GDM1 (cell line): ENCODE results near the gene CRHR2.
"Not testable (repeated sequence)": the region's sequence is repeated elsewhere in the genome, so short reads cannot be mapped to it uniquely, and the experiment has no call there.

Source experiments
- DNase-seq: peaks from one replicate; lab custom pipeline; 2025; lab: John Stamatoyannopoulos, UW

The CRHR2 gene

GRCh38 chr7:30654296-30655090 is 27.8 kb downstream of the CRHR2 start:
- DNase-seq = no peak

- no peak for DNase-seq
These were observed 29.3 kb downstream of the CRHR2 start for GRCh38 chr7:30652698-30653641.

- no peak for DNase-seq
These were observed 30.1 kb downstream of the CRHR2 start for GRCh38 chr7:30652132-30652531.

GRCh38 chr7:30650421-30650808 is 31.8 kb downstream of the CRHR2 start:
- no peak for DNase-seq

- no peak for DNase-seq
These were observed 32.4 kb downstream of the CRHR2 start for GRCh38 chr7:30649717-30650420.

GRCh38 chr7:30648744-30649540 is 33.3 kb downstream of the CRHR2 start:
- no peak for DNase-seq

- DNase-seq = no peak
These were observed 34.5 kb downstream of the CRHR2 start for GRCh38 chr7:30647589-30648364.

- no peak for DNase-seq
These were observed 36.1 kb downstream of the CRHR2 start for GRCh38 chr7:30646154-30646553.

- no peak for DNase-seq
These were observed 36.6 kb downstream of the CRHR2 start for GRCh38 chr7:30645661-30646060.

GRCh38 chr7:30644286-30644955 is 37.8 kb downstream of the CRHR2 start:
- no peak for DNase-seq

GRCh38 chr7:30642789-30643188 is 39.5 kb downstream of the CRHR2 start:
- no peak for DNase-seq

- not testable (repeated sequence) for DNase-seq
These were observed 39.9 kb downstream of the CRHR2 start for GRCh38 chr7:30642322-30642721.

- DNase-seq = no peak
These were observed 46.5 kb downstream of the CRHR2 start for GRCh38 chr7:30635798-30636197.

- DNase-seq = no peak
These were observed 47.5 kb downstream of the CRHR2 start for GRCh38 chr7:30634634-30635201.

GRCh38 chr7:30634193-30634626 is 48.0 kb downstream of the CRHR2 start:
- no peak for DNase-seq

- no peak for DNase-seq
These were observed 49.0 kb downstream of the CRHR2 start for GRCh38 chr7:30633223-30633622.

GRCh38 chr7:30630986-30631385 is 51.3 kb downstream of the CRHR2 start:
- no peak for DNase-seq

GRCh38 chr7:30627026-30627425 is 55.2 kb downstream of the CRHR2 start:
- no peak for DNase-seq

- DNase-seq = no peak
These were observed 57.0 kb downstream of the CRHR2 start for GRCh38 chr7:30625283-30625682.

GRCh38 chr7:30618961-30619360 is 63.3 kb downstream of the CRHR2 start:
- DNase-seq = no peak
